Lower leg skin (tissue), 4 donors: ENCODE data around the gene B3GALT4. TPM values are rescaled to one million over a fixed set of nuclear protein-coding genes. Genes with fewer than 3 reads are reported as not detected.

Experiments
- DNase-seq, 2 donors: peaks; one replicate each; pipeline ENCODE4 v3.0.0-alpha.2; 2019; ENCODE audit warnings: low spot score in 2 of 2
- H3K4me3 ChIP-seq: fragments of 200-600 bp; sonication (generic); 2 replicates; pipeline ENCODE4 v1.5.1; 2017; ENCODE audit warnings: mild to moderate bottlenecking, low read depth; ENCODE audit not compliant: poor library complexity, severe bottlenecking
- POLR2A ChIP-seq, 2 donors: fragments of 450-650 bp; IDR thresholded peaks; one replicate each; pipeline ENCODE4 v1.6.1; 2016 to 2017; ENCODE audit warnings: antibody characterized with exemption in 2 of 2, mild to moderate bottlenecking in 1 of 2, moderate library complexity in 1 of 2
- WGBS, 2 donors: methylation state at CpG; one replicate each; pipeline ENCODE4 v1.1.5; 2018; 5-methylcytosine and 5-hydroxymethylcytosine counted together
- intact Hi-C: fragments of 100-400 bp; cut with DNase I; formaldehyde crosslinking; loops from one replicate; pipeline ENCODE4 v1.15.0; 2023; ENCODE audit warnings: low total_unique reads
- total RNA-seq, 4 donors: library from RNA; depleted of rRNA; stranded (reverse); fragments of >200 nt; gene quantifications; one replicate each; pipeline ENCODE4 v1.1.0, GENCODE V29; 2016
- TF ChIP-seq, protein P1 (sequence below), 3 donors: fragments of 450-650 bp; IDR thresholded peaks; one replicate each; pipeline ENCODE4 v1.5.1; 2016; ENCODE audit warnings: antibody characterized with exemption in 3 of 3, mild to moderate bottlenecking in 3 of 3, moderate library complexity in 2 of 3

The B3GALT4 gene
- total RNA-seq, 4 donors from 2014 or later, result 24.8 to 31.0 (median 26.3) TPM

DNA sequence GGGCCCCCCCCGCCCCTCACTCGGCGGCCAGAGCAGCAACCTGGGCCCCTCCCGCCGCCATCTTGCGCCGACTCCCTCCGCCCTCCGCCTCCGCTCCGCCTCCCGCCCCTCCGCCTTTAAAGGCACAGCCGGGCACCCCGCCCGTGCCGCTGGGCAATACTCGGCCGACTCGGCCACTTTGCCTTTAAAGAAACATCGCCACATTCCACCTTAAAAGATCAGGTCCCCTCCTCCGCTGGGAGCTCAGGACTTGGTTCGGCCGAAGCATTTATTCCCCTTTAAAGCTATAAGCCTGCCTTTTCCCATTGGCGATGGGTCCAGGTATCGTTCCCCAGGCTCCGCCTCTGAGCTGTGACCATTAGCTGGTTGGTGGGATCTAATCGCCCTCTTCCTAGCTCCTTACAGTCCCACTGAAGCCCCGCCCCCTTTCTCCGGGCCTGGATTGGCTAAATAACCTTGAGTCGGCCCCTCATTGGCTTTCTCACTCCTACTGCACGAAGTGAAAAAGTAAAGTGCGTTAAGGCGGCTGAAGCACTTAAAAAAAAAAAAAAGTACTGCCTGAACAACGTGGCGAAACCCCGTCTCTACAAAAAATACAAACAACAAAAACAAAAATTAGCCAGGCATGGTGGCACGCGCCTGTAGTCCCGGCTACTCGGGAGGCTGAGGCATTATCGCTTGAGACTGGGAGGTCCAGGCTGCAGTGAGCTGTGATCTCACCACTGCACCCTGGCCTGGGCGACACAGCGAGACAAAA lies 40.9 kb downstream of the B3GALT4 start, which contains the start of gene ZBTB22:
TSS of gene ZBTB22 (minus strand) at position 76 of the 757 bp plus-strand sequence. CDS start 828 bp downstream, outside the sequence.
- TF ChIP-seq, protein P1, sequence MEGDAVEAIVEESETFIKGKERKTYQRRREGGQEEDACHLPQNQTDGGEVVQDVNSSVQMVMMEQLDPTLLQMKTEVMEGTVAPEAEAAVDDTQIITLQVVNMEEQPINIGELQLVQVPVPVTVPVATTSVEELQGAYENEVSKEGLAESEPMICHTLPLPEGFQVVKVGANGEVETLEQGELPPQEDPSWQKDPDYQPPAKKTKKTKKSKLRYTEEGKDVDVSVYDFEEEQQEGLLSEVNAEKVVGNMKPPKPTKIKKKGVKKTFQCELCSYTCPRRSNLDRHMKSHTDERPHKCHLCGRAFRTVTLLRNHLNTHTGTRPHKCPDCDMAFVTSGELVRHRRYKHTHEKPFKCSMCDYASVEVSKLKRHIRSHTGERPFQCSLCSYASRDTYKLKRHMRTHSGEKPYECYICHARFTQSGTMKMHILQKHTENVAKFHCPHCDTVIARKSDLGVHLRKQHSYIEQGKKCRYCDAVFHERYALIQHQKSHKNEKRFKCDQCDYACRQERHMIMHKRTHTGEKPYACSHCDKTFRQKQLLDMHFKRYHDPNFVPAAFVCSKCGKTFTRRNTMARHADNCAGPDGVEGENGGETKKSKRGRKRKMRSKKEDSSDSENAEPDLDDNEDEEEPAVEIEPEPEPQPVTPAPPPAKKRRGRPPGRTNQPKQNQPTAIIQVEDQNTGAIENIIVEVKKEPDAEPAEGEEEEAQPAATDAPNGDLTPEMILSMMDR (IDR thresholded peaks at IDR 0.05), result no peak
- TF ChIP-seq POLR2A (IDR thresholded peaks at IDR 0.05), result no peak
- H3K4me3 ChIP-seq, result no peak within 1 kb of the TSS
- peak; percentile 99 to 100 for DNase-seq
- intact Hi-C loops, result no loop called here
- 1% methylated on average over 40 to 41 of the region's 44 CpGs for WGBS, 2 donors

DNA sequence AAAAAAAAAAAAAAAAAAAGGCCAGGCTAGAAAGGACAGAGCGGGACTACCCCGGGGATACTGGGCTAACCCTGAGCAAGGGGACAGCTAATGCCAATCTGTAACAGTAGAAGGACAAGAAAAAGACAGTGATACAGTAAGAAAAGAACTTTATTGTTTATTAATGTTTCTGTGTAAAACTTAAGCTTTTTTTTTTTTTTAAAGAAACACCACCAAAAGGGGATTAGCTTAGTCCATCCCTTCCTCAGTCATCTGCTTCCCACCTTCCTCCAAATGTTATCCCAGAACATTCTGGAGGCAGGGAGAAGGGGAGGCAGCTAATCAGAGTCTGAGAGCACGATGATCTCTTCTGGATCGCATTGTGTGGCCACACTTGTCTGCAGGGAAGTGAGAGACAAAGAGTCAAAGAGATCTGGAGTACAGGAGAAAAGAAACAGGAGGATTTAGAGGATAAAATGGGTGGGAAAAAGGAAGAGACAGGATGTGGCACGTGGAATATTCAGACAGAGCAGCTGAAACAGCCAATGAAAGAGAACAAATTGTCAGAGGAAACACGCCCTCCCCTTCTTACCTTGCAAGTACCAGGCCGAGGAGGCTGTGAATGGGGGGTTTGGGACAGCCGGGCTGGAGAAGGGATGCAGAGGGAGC lies 41.6 kb downstream of the B3GALT4 start:
- no peak for TF ChIP-seq POLR2A (IDR thresholded peaks at IDR 0.05)
- TF ChIP-seq, protein P1 (IDR thresholded peaks at IDR 0.05), result no peak
- WGBS, 2 donors, result 64 to 70% methylated on average over 8 of the region's 8 CpGs
- no peak overlapping the region for H3K4me3 ChIP-seq
- intact Hi-C loops, result no loop called here
- DNase-seq, result no peak

DNA sequence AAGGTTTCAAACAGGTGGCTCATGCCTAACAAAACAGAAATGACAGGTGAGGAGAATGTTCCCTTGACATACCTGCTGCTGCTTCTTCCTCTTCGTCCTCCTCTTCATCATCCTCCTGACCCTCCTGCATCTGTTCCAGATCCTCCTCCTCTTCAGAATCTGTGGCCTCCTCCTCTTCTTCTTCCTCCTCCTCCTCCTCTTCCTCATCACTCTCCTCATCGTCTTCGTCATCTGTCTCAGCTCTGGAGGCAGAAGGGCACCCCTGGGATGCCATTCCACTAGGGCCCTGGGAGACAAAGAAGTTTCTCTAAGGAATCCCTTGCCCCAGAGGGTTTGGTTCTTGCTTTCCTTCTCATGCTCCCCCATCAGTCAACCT lies 43.0 kb downstream of the B3GALT4 start:
- no peak overlapping the region for H3K4me3 ChIP-seq
- TF ChIP-seq, protein P1 (IDR thresholded peaks at IDR 0.05), result no peak
- TF ChIP-seq POLR2A (IDR thresholded peaks at IDR 0.05), result no peak
- intact Hi-C loops, result no loop called here
- WGBS, 2 donors, result 92 to 94% methylated on average over 3 of the region's 3 CpGs
- DNase-seq, result no peak

DNA sequence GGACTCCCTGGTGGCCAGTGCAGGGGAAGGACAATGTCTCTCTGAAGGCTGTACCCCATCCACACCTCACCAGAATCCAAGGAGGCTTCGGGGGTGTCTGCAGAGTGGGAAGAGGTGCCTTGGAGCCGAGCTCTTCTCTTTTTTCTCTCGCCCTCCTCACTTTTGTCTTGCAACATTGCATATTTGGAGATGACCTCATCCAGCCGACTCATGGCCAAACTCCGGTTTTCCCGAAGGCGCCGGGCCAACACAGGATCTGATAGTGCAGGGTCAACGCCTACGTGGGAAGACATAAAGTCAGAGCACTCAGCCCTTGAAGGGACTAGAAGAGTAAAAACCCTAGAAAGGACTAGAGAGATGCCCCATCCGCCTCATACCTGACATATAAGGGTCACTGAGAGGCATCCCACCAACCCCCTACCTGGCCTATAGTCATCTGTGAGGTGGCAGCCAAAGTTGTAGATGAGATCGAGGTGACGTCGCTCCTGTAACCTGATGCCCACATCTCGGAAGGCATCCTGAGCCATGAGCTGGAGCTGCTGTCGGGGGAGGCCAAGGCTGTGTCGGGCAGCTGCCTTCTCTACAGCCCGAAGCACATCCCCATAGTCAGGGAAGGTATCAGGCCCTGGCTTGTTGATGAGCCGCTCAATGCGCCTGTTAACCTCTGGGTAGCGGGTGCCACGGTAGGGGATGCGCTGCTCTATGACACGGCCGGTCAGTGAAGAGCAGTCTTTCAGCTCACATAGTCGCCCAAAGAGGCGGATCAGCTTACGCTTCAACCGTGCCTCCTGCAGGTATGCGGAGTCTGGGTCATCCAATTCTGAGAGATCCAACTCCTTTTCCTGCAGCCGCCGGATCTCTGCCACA lies 43.6 kb downstream of the B3GALT4 start:
- DNase-seq, result no peak

DNA sequence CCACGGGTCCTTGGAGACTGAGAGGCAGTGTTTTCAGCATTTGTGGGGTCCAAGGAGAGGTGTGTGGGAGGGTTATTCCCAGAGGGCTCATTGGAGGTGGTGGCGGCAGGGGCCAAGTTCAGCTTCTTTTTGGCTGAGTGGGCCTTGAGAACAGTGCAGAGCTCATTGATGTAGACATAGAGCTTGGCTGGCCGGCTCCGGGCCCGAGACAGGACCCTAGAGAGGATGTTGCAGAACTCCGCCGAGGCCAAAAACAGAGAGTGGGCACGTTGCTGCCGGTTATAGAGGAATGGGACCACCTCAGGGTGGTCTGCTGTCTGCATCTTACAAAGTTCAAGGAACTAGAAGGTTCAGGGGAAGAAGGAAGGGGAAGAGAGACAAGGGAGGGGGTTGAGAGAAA lies 44.3 kb downstream of the B3GALT4 start:
- DNase-seq, result no peak
- intact Hi-C loops, result no loop called here
- TF ChIP-seq, protein P1 (IDR thresholded peaks at IDR 0.05), result no peak
- TF ChIP-seq POLR2A (IDR thresholded peaks at IDR 0.05), result no peak
- no peak overlapping the region for H3K4me3 ChIP-seq
- 69 to 80% methylated on average over 9 of the region's 9 CpGs for WGBS, 2 donors

More for the DNA sequence above, 43.6 kb downstream of the B3GALT4 start:
- WGBS, 2 donors, result 58 to 67% methylated on average over 25 to 32 of the region's 32 CpGs
- H3K4me3 ChIP-seq, result no peak overlapping the region
- TF ChIP-seq, protein P1 (IDR thresholded peaks at IDR 0.05), result no peak
- no peak for TF ChIP-seq POLR2A (IDR thresholded peaks at IDR 0.05)
- intact Hi-C loops, result no loop called here
